Keratinocyte (primary cell): ENCODE measurements around the gene CHST13. TPM values are rescaled to one million over a fixed set of nuclear protein-coding genes. Genes with fewer than 3 reads are reported as not detected.

Experiments used
- DNase-seq: peaks from one replicate; pipeline ENCODE4 v3.0.0-alpha.2; 2011; ENCODE audit warnings: low read depth, missing footprints, low spot score
- FAIRE-seq: peaks from 2 replicates; lab custom pipeline; 2011; peaks lifted over from hg19 to GRCh38; lab: Jason Lieb, UNC
- H2AFZ ChIP-seq: 2 replicates; pipeline ENCODE4 v1.6.0; 2012; ENCODE audit warnings: low read length, control low read depth, inconsistent platforms; ENCODE audit not compliant: control insufficient read depth
- H3K27ac ChIP-seq: 2 replicates; pipeline ENCODE4 v1.5.1; 2011; ENCODE audit warnings: low read length; ENCODE audit not compliant: control insufficient read depth, insufficient read depth
- H3K27me3 ChIP-seq: 3 replicates; pipeline ENCODE4 v1.6.0; 2011; ENCODE audit warnings: low read length; ENCODE audit not compliant: control insufficient read depth, insufficient read depth; ENCODE audit errors: extremely low read depth
- H3K36me3 ChIP-seq, 2 experiments: 2 replicates in 1 of 2; 3 replicates in 1 of 2; pipeline ENCODE4 v1.5.1; 2011; ENCODE audit warnings: low read length in 2 of 2, mild to moderate bottlenecking in 1 of 2; ENCODE audit not compliant: control insufficient read depth in 2 of 2, insufficient read depth in 2 of 2; ENCODE audit errors: extremely low read depth in 1 of 2
- H3K4me1 ChIP-seq: 3 replicates; pipeline ENCODE4 v1.5.1; 2011; ENCODE audit warnings: low read length; ENCODE audit not compliant: control insufficient read depth, insufficient read depth; ENCODE audit errors: extremely low read depth
- H3K4me2 ChIP-seq: 3 replicates; pipeline ENCODE4 v1.6.0; 2011; ENCODE audit warnings: low read depth, low read length; ENCODE audit not compliant: control insufficient read depth, insufficient read depth; ENCODE audit errors: extremely low read depth
- H3K4me3 ChIP-seq, 3 experiments: fragments of 200-600 bp in 1 of 3; sonication (generic) in 1 of 3; 2 replicates in 2 of 3; 3 replicates in 1 of 3; pipeline ENCODE4 v1.5.1; 2011 to 2016; ENCODE audit warnings: low read length in 3 of 3, mild to moderate bottlenecking in 3 of 3, control low read depth in 2 of 3, inconsistent platforms in 1 of 3, low read depth in 1 of 3, mixed read lengths in 1 of 3, mixed run types in 1 of 3, moderate library complexity in 1 of 3; ENCODE audit not compliant: control insufficient read depth in 2 of 3, insufficient read depth in 2 of 3; ENCODE audit errors: extremely low read depth in 1 of 3
- H3K79me2 ChIP-seq: 2 replicates; pipeline ENCODE4 v1.6.0; 2012; ENCODE audit warnings: low read length; ENCODE audit not compliant: control insufficient read depth, insufficient read depth
- H3K9ac ChIP-seq: 3 replicates; pipeline ENCODE4 v1.6.0; 2011; ENCODE audit warnings: low read length; ENCODE audit not compliant: control insufficient read depth, insufficient read depth; ENCODE audit errors: extremely low read depth
- H3K9me1 ChIP-seq: 3 replicates; pipeline ENCODE4 v1.6.0; 2011; ENCODE audit warnings: low read length; ENCODE audit not compliant: control insufficient read depth, insufficient read depth; ENCODE audit errors: extremely low read depth
- H3K9me3 ChIP-seq: 2 replicates; pipeline ENCODE4 v1.5.1; 2012; ENCODE audit warnings: low read depth, low read length; ENCODE audit not compliant: control insufficient read depth
- H4K20me1 ChIP-seq: 3 replicates; pipeline ENCODE4 v1.6.0; 2011; ENCODE audit warnings: low read length; ENCODE audit not compliant: control insufficient read depth, insufficient read depth; ENCODE audit errors: extremely low read depth
- CTCF ChIP-seq, 3 experiments: IDR thresholded peaks in 1 of 3; conservative IDR thresholded peaks in 1 of 3; optimal IDR thresholded peaks in 1 of 3; 2 replicates in 2 of 3; 3 replicates in 1 of 3; pipeline versions ENCODE3 to v1.5.1; 2011; ENCODE audit warnings: low read length in 3 of 3, mild to moderate bottlenecking in 3 of 3, moderate library complexity in 2 of 3, control low read depth in 1 of 3, inconsistent platforms in 1 of 3; ENCODE audit not compliant: insufficient read depth in 2 of 3; ENCODE audit errors: extremely low read depth in 1 of 3
- EZH2 ChIP-seq: IDR thresholded peaks from one replicate; pipeline ENCODE4 v1.6.1; 2012; ENCODE audit warnings: inconsistent platforms, mild to moderate bottlenecking, low read length, moderate library complexity
- dilution Hi-C: fragments of 300-500 bp; cut with MboI; formaldehyde crosslinking; loops from one replicate; pipeline ENCODE4 v1.7.0; 2020; ENCODE audit warnings: low sequenced_read_pairs; ENCODE audit not compliant: extremely low pct_ligation_motif_present
- polyA plus RNA-seq, 5 experiments: library from polyadenylated mRNA; depleted of rRNA in 3 of 5; stranded (reverse) in 3 of 5; stranded (forward) in 1 of 5; unstranded in 1 of 5; fragments of >200 nt; gene quantifications; 1 replicate in 1 of 5; 2 replicates in 3 of 5; 3 replicates in 1 of 5; pipeline versions ENCODE4 v1.2.1 to v1.2.3, GENCODE V29; 2011 to 2012; ENCODE audit warnings: missing spikeins in 2 of 5, low read depth in 1 of 5, low replicate concordance in 1 of 5

Gene CHST13
- polyA plus RNA-seq, 1 donor (not counting 4 experiments of a cell fraction or from before 2014, with no cell fraction given): not detected

GRCh38 chr3:126516936-126517290 is 7.0 kb upstream of the CHST13 start:
- Histone ChIP-seq H3K4me3 (no peak overlapping the region), H3K27ac (no peak overlapping the region), H3K9me3 (no peaks in the 10 kb centered on the region), H3K9ac (no peak overlapping the region), H3K4me2 (no peak overlapping the region), H3K79me2 (no peaks in the 10 kb centered on the region), H4K20me1 (no peaks in the 10 kb centered on the region), H3K36me3 (no peaks in the 10 kb centered on the region), H3K27me3 (peaks cover 6% of the 10 kb centered on the region), H3K9me1 (no peaks in the 10 kb centered on the region), H3K4me1 (no peaks in the 10 kb centered on the region), H2AFZ (no peak overlapping the region)
- no peak for DNase-seq
- no peak for FAIRE-seq
- dilution Hi-C loops: no loop called here
- TF ChIP-seq EZH2: no peak
- TF ChIP-seq CTCF (optimal IDR thresholded peaks at IDR 0.05 in 1 of 3, IDR thresholded peaks at IDR 0.05 in 1 of 3, conservative IDR thresholded peaks at IDR 0.05 in 1 of 3; ENCODE audit: extremely low read depth in 1 of 3, insufficient read depth in 2 of 3, low read length in 3 of 3): no peak

- Histone ChIP-seq H3K36me3 (no peaks in the 10 kb centered on the region), H3K9me1 (no peaks in the 10 kb centered on the region), H3K4me2 (no peak within 1 kb of the TSS), H3K27ac (no peak within 1 kb of the TSS), H4K20me1 (no peaks in the 10 kb centered on the region), H3K4me3 (no peak within 1 kb of the TSS), H3K79me2 (no peaks in the 10 kb centered on the region), H3K27me3 (peaks cover 7% of the 10 kb centered on the region), H3K9ac (no peak within 1 kb of the TSS), H3K4me1 (no peaks in the 10 kb centered on the region), H2AFZ (no peak within 1 kb of the TSS), H3K9me3 (no peaks in the 10 kb centered on the region)
- FAIRE-seq (no peak), DNase-seq (no peak)
- TF ChIP-seq CTCF (optimal IDR thresholded peaks at IDR 0.05 in 1 of 3, IDR thresholded peaks at IDR 0.05 in 1 of 3, conservative IDR thresholded peaks at IDR 0.05 in 1 of 3; ENCODE audit: extremely low read depth in 1 of 3, insufficient read depth in 2 of 3, low read length in 3 of 3) (no peak), EZH2 (no peak)
- dilution Hi-C loops: no loop called here
Measured at GRCh38 chr3:126517291-126517951, 6.5 kb upstream of the CHST13 start, which contains the start of gene UROC1. UROC1 (minus strand) TSS chr3:126517773; CDS start chr3:126517719, 54 bp downstream.
